Measurements from ENCODE around the gene GABRQ.

The GABRQ gene

DNA sequence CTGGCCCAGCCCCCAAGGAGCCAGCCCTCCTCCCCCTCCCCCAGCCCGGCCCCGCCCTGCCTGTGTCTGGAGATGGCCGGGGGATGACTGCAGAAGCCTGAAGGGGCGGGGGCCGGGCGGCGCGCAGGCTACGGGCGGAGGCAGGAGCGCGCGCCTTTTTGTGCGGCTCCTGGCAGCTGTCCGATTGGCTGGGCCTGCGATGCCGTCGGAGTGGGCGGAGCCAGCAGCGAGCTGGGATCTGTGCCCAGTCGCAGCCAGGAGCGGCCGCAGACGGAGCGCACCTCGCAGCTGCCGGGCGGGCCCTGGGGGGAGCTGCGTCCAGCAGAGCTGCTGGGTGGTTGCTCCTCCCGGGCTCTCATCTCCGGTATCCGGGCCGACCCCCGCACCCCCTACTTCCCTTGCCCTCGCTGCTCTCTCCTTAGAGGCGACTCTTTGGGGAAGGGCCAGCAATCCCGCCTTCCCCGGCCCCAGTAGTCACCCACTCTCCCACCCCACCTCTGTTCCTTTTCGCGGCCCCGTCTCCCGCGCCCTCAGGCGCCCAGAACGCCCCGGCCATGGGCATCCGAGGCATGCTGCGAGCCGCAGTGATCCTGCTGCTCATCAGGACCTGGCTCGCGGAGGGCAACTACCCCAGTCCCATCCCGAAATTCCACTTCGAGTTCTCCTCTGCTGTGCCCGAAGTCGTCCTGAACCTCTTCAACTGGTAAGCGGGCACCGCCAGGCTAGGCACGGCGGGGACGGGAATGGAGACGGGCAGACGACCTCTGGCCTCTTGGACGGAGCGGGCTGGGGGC lies at the start of gene GABRQ:
Gene GABRQ, plus strand, starts transcription at position 247 of the 794 bp plus-strand sequence. Its CDS starts 308 bp downstream, at position 555.
- no peak within 1 kb of the TSS for H3K27ac ChIP-seq
- TF ChIP-seq ZFX (IDR thresholded peaks at IDR 0.05; ENCODE audit: borderline replicate concordance) = no peak
- TF ChIP-seq, protein P1, sequence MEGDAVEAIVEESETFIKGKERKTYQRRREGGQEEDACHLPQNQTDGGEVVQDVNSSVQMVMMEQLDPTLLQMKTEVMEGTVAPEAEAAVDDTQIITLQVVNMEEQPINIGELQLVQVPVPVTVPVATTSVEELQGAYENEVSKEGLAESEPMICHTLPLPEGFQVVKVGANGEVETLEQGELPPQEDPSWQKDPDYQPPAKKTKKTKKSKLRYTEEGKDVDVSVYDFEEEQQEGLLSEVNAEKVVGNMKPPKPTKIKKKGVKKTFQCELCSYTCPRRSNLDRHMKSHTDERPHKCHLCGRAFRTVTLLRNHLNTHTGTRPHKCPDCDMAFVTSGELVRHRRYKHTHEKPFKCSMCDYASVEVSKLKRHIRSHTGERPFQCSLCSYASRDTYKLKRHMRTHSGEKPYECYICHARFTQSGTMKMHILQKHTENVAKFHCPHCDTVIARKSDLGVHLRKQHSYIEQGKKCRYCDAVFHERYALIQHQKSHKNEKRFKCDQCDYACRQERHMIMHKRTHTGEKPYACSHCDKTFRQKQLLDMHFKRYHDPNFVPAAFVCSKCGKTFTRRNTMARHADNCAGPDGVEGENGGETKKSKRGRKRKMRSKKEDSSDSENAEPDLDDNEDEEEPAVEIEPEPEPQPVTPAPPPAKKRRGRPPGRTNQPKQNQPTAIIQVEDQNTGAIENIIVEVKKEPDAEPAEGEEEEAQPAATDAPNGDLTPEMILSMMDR (IDR thresholded peaks at IDR 0.05) = no peak

DNA sequence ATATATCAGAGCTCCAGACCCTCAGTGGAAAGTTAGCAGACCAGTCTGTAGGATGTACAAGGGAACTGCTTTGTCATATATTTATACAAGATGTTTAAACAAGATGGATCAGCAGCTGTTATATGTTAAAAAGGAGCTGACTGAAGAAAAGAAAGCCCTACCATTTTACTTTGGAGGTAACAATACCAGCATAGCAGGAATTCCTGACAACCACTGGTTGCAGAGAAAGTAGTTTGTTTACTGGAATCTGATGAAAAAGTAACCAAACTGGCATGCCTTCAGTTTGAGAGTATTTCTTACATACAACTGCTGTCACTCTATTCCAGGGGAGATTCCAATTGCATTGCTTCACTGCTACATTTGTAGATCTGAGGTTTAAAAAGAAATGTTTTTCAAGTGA lies 49.5 kb upstream of the GABRQ start:
- H3K27ac ChIP-seq = no peak overlapping the region
- TF ChIP-seq ZFX (IDR thresholded peaks at IDR 0.05; ENCODE audit: borderline replicate concordance) = no peak
- TF ChIP-seq, protein P1 (IDR thresholded peaks at IDR 0.05) = no peak

DNA sequence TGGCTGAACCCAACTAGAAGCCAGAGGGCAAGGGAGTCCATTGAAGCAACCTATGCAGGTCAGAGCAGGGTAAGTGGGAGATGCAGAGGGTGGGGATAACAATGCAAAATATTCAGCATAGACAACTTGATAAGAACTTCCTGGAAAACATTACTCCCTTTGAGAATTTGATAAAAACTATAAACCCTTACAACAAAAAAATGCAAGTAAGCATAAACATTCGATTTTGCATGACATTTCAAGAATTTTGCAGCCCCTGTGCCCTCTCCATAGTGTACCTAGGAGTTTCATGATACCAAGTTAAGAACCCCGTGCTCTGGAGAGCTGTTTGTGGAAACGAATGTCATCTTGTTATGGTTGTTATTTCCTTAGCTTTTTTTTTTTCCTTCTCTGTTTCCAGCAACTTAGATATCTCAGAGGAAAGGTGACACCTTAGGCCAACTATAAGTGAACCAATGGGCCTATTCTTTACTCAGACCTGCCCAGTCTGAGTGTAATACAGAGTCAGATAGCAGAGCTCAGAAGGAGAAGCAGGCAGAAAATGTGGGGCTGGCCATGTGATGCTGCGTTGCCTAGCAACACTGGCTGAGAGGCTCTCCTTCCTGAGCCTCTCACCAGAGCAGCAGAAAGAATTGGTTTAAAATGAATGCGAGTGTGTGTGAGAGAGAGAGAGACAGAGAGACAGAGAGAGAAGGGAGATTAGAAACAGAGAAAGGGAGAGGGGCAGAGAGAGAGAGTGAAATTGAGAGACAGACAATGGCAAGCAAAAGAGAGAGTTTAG lies 36.7 kb upstream of the GABRQ start:
- no peak overlapping the region for H3K27ac ChIP-seq
- TF ChIP-seq, protein P1 (IDR thresholded peaks at IDR 0.05) = no peak
- no peak for TF ChIP-seq ZFX (IDR thresholded peaks at IDR 0.05; ENCODE audit: borderline replicate concordance)

DNA sequence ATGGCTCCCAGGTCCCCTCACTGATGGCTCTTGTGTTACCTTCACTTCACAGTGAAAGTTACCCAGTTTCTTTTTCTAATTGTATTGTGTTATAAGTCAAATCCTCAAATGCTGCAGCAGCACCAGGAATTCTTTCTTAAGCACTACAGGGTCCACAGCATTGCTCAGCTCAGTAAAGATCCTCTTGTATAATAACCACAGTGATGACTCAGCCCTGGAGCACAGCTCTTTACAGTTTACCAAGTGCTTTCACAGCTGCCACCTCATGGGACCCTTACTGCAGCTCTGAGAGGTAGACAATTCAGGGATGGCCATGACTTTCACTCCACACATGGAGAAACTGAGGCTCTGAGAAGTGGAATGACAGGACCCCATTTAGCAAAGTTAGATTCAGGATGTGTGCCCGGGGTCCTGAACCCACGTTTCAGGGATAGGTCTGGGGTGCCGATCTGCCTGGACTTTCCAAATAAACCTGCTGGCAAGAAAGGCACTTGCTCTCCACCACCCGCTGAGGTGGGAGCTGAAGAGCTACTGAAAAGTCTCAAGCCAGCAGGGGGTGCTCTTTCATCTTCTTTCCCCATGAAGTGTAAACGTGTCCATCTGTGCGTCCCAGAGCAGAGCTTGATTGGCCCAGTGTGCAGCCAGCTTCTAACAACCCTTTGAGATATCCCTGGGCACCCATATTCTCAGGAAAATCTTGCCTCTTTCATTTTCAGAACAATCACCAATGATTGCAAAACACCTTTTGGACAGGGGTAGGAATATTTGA lies 35.7 kb upstream of the GABRQ start:
- no peak overlapping the region for H3K27ac ChIP-seq
- TF ChIP-seq ZFX (IDR thresholded peaks at IDR 0.05; ENCODE audit: borderline replicate concordance) = no peak
- TF ChIP-seq, protein P1 (IDR thresholded peaks at IDR 0.05) = peak; percentile 33

DNA sequence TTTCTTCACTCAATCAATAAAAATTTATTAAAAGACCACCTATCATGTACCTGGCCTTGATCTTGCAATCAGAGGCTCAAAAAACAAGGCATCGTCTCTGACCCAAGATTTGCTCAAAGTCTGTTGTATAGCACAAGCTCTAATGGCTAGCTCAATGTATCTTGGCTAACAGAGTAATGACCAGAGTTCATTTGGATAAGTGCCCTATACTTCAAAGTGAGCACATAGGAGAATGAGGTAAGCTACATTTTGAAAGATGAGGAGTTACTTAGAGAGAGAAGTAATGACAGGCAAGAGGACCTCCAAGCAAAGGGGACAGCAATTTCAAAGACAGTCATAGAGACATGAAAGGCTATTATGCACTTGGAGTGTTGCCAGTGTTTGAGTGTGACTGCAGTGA lies 22.9 kb upstream of the GABRQ start:
- TF ChIP-seq, protein P1 (IDR thresholded peaks at IDR 0.05) = no peak
- TF ChIP-seq ZFX (IDR thresholded peaks at IDR 0.05; ENCODE audit: borderline replicate concordance) = no peak
- H3K27ac ChIP-seq = no peak overlapping the region

DNA sequence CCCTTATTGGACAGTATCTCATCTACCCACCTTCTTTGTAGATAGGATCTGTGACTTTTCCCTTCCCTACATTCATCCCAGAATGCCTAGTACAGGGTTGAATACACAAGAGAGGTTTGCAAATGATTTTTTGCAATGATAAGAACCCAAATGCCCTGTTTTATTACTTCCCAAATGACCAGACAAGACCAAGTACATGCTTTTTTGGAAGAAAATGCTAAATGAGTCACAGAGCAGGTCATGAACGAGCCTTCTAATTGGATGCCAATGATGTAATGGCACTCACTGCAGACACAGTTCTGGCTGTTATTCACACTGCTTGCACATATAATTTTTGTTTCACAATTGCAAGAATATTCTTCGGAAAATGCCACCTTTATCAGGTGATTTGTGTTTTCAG lies 17.8 kb upstream of the GABRQ start:
- no peak for TF ChIP-seq ZFX (IDR thresholded peaks at IDR 0.05; ENCODE audit: borderline replicate concordance)
- TF ChIP-seq, protein P1 (IDR thresholded peaks at IDR 0.05) = no peak
- H3K27ac ChIP-seq = no peak overlapping the region
